ENCODE data around the gene EEF1G.

- TF ChIP-seq POLR2A (IDR thresholded peaks at IDR 0.05; ENCODE audit: low read depth) (no peak), CTCF (IDR thresholded peaks at IDR 0.05) (no peak)
Measured at GRCh38 chr11:62613291-62613778, 39.6 kb upstream of the EEF1G start.
